Breast epithelium (tissue), 4 donors: ENCODE measurements around the gene CEP170. TPM values are rescaled to one million over a fixed set of nuclear protein-coding genes. Genes with fewer than 3 reads are reported as not detected.

Source experiments
- DNase-seq, 2 donors: peaks; one replicate each; pipeline ENCODE4 v3.0.0-alpha.2; 2019; ENCODE audit warnings: low spot score in 2 of 2
- H3K27ac ChIP-seq, 2 donors: fragments of 200-600 bp; sonication (generic) in 1 of 2; one replicate each; pipeline ENCODE4 v1.5.1; 2016 to 2019; ENCODE audit warnings: mild to moderate bottlenecking in 1 of 2
- H3K27me3 ChIP-seq, 2 donors: fragments of 200-600 bp; sonication (generic) in 1 of 2; one replicate each; pipeline versions ENCODE4 v1.5.1 to v1.6.0; 2017 to 2019; ENCODE audit warnings: control low read depth in 1 of 2, mild to moderate bottlenecking in 1 of 2
- H3K36me3 ChIP-seq: fragments of 200-600 bp; one replicate; pipeline ENCODE4 v1.5.1; 2019
- H3K4me1 ChIP-seq, 2 donors: fragments of 200-600 bp; sonication (generic); one replicate each; pipeline ENCODE4 v1.5.1; 2016 to 2019; ENCODE audit warnings: control low read depth in 1 of 2
- H3K4me3 ChIP-seq, 3 donors: fragments of 200-600 bp; sonication (generic); 1 replicate in 2 of 3; 2 replicates in 1 of 3; pipeline ENCODE4 v1.5.1; 2016 to 2019; ENCODE audit warnings: mild to moderate bottlenecking in 3 of 3, moderate library complexity in 2 of 3
- H3K9me3 ChIP-seq, 2 donors: fragments of 200-600 bp; sonication (generic) in 1 of 2; one replicate each; pipeline ENCODE4 v1.5.1; 2016 to 2019; ENCODE audit warnings: control low read depth in 1 of 2
- CTCF ChIP-seq, 3 donors: fragments of 450-650 bp; IDR thresholded peaks; one replicate each; pipeline ENCODE4 v1.5.1; 2016 to 2017; ENCODE audit warnings: antibody characterized with exemption in 3 of 3, mild to moderate bottlenecking in 3 of 3, moderate library complexity in 3 of 3
- POLR2A ChIP-seq: fragments of 450-650 bp; IDR thresholded peaks from one replicate; pipeline ENCODE4 v1.6.1; 2016; ENCODE audit warnings: antibody characterized with exemption, mild to moderate bottlenecking, moderate library complexity
- POLR2AphosphoS5 ChIP-seq, 3 donors: sonication (generic); formaldehyde crosslinking; IDR thresholded peaks; one replicate each; pipeline ENCODE4 v1.6.1; 2017; ENCODE audit warnings: antibody characterized with exemption in 3 of 3
- intact Hi-C: fragments of 100-400 bp; cut with DNase I; formaldehyde crosslinking; loops from one replicate; pipeline ENCODE4 v1.15.1; 2023; ENCODE audit warnings: low total_unique reads
- total RNA-seq, 3 donors: library from RNA; depleted of rRNA; stranded (reverse); fragments of >200 nt; gene quantifications; one replicate each; pipeline ENCODE4 v1.1.0, GENCODE V29; 2016

CEP170 gene
- total RNA-seq, 3 donors from 2014 or later = 37.4 to 54.2 (median 47.4) TPM

DNA sequence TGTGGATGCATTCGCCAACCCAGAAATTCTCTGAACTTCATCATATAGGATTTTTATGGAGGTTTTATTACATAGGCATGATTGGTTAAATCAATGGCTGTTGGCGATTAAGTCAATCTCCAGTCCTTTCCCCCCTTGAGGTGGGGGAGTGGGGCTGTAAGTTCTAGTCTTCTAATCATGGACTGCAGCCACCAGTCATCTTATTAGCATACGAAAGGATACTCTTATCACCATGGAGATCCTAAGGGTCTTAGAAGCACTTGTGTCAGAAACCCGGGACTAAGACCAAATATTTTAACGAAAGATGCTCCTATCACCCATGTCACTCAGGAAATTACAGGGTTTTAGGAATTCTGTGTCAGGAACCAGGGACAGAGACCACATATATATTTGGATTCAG lies 37.0 kb upstream of the CEP170 start:
- Histone ChIP-seq H3K36me3 (no peaks in the 10 kb centered on the region), H3K4me3 (no peak overlapping the region), H3K27ac (no peak overlapping the region), H3K4me1 (no peaks in the 10 kb centered on the region), H3K27me3 (no peaks in the 10 kb centered on the region), H3K9me3 (no peaks in the 10 kb centered on the region)
- intact Hi-C loops = no loop called here
- no peak for DNase-seq
- TF ChIP-seq CTCF (IDR thresholded peaks at IDR 0.05) (no peak), POLR2AphosphoS5 (IDR thresholded peaks at IDR 0.05) (no peak), POLR2A (no peak)

GRCh38 chr1:243291292-243291691 lies 36.2 kb upstream of the CEP170 start:
- TF ChIP-seq POLR2A = no peak
- TF ChIP-seq CTCF (IDR thresholded peaks at IDR 0.05) = no peak
- TF ChIP-seq POLR2AphosphoS5 (IDR thresholded peaks at IDR 0.05) = no peak
- intact Hi-C loops = no loop called here

DNA sequence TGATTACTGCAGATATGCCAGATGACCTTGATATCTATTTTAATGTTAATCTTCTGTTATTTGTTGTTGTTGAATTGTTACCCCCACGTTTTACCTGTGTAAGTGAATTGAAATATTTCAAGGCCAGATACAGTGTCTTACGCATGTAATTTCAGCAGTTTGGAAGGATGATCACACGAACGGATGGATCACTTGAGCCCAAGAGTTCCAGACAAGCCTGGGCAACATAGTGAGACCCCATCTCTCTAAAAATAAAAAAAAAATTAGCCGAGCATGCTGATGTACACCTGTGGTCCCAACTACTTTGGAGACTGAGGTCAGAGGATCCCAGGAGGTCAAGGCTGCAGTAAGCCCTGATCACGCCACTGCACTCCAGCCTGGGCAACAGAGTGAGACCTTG lies 33.0 kb upstream of the CEP170 start:
- intact Hi-C loops = loop anchor here (5.0 kb wide), 1 partner anchor 794 kb away; no protein-coding TSS in a partner anchor
- Histone ChIP-seq H3K27me3 (no peaks in the 10 kb centered on the region), H3K36me3 (no peaks in the 10 kb centered on the region), H3K4me3 (no peak overlapping the region), H3K27ac (no peak overlapping the region), H3K9me3 (no peaks in the 10 kb centered on the region), H3K4me1 (no peaks in the 10 kb centered on the region)
- DNase-seq = no peak
- TF ChIP-seq POLR2A (no peak), POLR2AphosphoS5 (IDR thresholded peaks at IDR 0.05) (no peak), CTCF (IDR thresholded peaks at IDR 0.05) (no peak)

More at GRCh38 chr1:243291292-243291691, 36.2 kb upstream of the CEP170 start:
- DNase-seq = no peak
- H3K36me3 ChIP-seq = no peaks in the 10 kb centered on the region
- H3K4me3 ChIP-seq = no peak overlapping the region
- H3K27me3 ChIP-seq = no peaks in the 10 kb centered on the region
- no peak overlapping the region for H3K27ac ChIP-seq
- no peaks in the 10 kb centered on the region for H3K4me1 ChIP-seq
- no peaks in the 10 kb centered on the region for H3K9me3 ChIP-seq

- no peak overlapping the region for H3K27ac ChIP-seq
- no peak overlapping the region for H3K4me3 ChIP-seq
- H3K27me3 ChIP-seq = no peaks in the 10 kb centered on the region
- no peaks in the 10 kb centered on the region for H3K4me1 ChIP-seq
- intact Hi-C loops = loop anchor here (5.0 kb wide), 1 partner anchor 795 kb away; no protein-coding TSS in a partner anchor
- no peaks in the 10 kb centered on the region for H3K9me3 ChIP-seq
- TF ChIP-seq POLR2AphosphoS5 (IDR thresholded peaks at IDR 0.05) = no peak
- no peak for TF ChIP-seq CTCF (IDR thresholded peaks at IDR 0.05)
- no peak for TF ChIP-seq POLR2A
- no peak for DNase-seq
- no peaks in the 10 kb centered on the region for H3K36me3 ChIP-seq
These were observed 32.6 kb upstream of the CEP170 start for GRCh38 chr1:243287652-243288051.

GRCh38 chr1:243287123-243287460 lies 32.0 kb upstream of the CEP170 start:
- TF ChIP-seq CTCF (IDR thresholded peaks at IDR 0.05) (no peak), POLR2AphosphoS5 (IDR thresholded peaks at IDR 0.05) (no peak), POLR2A (no peak)
- Histone ChIP-seq H3K4me1 (no peaks in the 10 kb centered on the region), H3K36me3 (no peaks in the 10 kb centered on the region), H3K4me3 (no peak overlapping the region), H3K9me3 (no peaks in the 10 kb centered on the region), H3K27ac (no peak overlapping the region), H3K27me3 (no peaks in the 10 kb centered on the region)
- DNase-seq = no peak
- intact Hi-C loops = loop anchor here (5.0 kb wide), 1 partner anchor 795 kb away; no protein-coding TSS in a partner anchor
